Body of pancreas (tissue), 4 donors: ENCODE results near the gene SLC19A1.

Experiments
- POLR2A ChIP-seq, 3 donors: fragments of 450-650 bp; IDR thresholded peaks; one replicate each; pipeline ENCODE4 v1.6.1; 2016; ENCODE audit warnings: antibody characterized with exemption in 3 of 3, mild to moderate bottlenecking in 2 of 3
- TF ChIP-seq, protein P1 (sequence below), 7 experiments: fragments of 450-650 bp in 4 of 7; fragments of 200-600 bp in 3 of 7; sonication (generic) in 3 of 7; IDR thresholded peaks; one replicate each; pipeline ENCODE4 v1.5.1; 2016 to 2019; ENCODE audit warnings: antibody characterized with exemption in 7 of 7

DNA sequence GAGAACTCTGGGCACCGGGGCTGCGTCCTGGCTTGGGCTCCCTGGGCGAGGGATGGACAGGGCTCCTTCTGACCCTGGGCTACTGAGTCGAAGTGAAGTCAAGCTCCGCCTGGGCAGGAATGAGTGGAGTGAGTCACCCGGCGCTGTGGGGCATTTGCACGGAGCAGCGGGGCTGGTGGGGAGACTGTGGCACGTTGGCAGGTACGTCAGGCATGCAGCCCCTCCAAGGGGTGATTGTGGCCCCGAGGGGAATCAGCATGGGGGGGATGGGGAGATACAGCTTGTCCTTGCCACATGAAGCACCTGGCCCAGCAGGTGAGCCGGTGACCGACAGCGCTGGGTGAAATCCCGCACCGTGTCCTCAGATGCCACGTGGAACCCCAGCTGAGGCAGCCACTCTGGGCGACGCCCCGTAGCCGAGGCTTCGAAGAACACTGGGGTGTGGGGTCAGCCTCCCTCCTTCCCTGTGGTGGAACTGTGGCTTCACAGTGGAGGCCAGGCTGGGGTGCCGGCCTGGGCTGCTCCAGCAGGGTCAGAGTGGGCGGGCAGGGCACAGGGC is 74.9 kb downstream of the SLC19A1 start:
- TF ChIP-seq, protein P1, sequence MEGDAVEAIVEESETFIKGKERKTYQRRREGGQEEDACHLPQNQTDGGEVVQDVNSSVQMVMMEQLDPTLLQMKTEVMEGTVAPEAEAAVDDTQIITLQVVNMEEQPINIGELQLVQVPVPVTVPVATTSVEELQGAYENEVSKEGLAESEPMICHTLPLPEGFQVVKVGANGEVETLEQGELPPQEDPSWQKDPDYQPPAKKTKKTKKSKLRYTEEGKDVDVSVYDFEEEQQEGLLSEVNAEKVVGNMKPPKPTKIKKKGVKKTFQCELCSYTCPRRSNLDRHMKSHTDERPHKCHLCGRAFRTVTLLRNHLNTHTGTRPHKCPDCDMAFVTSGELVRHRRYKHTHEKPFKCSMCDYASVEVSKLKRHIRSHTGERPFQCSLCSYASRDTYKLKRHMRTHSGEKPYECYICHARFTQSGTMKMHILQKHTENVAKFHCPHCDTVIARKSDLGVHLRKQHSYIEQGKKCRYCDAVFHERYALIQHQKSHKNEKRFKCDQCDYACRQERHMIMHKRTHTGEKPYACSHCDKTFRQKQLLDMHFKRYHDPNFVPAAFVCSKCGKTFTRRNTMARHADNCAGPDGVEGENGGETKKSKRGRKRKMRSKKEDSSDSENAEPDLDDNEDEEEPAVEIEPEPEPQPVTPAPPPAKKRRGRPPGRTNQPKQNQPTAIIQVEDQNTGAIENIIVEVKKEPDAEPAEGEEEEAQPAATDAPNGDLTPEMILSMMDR (IDR thresholded peaks at IDR 0.05), result no peak
- TF ChIP-seq POLR2A (IDR thresholded peaks at IDR 0.05), result no peak
